Esophagus squamous epithelium (tissue), 4 donors: ENCODE results near the gene ZNF862.

ENCODE experiments used
- POLR2A ChIP-seq, 4 donors: fragments of 450-650 bp; IDR thresholded peaks; one replicate each; pipeline ENCODE4 v1.6.1; 2017; ENCODE audit warnings: antibody characterized with exemption in 4 of 4, mild to moderate bottlenecking in 4 of 4, moderate library complexity in 3 of 4
- TF ChIP-seq, protein P1 (sequence below), 6 experiments: fragments of 450-650 bp in 4 of 6; fragments of 200-600 bp in 2 of 6; sonication (generic) in 2 of 6; IDR thresholded peaks; one replicate each; pipeline ENCODE4 v1.5.1; 2016 to 2019; ENCODE audit warnings: antibody characterized with exemption in 6 of 6, mild to moderate bottlenecking in 4 of 6, moderate library complexity in 4 of 6

DNA sequence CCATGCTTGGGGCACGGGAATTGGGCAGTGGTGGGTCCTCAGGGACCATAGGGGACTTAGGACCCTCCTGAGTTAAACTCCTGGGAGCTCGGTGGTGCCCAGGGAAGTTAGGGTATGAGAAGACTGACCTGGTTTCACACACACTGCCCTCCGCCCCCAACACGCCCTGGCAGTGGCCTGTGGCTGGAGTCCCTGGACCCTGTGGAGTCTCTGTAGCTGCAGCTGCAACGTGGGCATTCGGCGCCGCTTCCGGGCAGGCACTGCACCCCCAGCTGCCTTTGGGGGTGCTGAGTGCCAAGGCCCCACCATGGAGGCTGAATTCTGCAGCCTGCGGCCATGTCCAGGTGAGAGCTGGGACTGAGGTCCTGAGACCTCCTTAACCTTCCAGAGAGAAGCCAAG is 29.9 kb upstream of the ZNF862 start:
- TF ChIP-seq POLR2A (IDR thresholded peaks at IDR 0.05), result no peak
- TF ChIP-seq, protein P1, sequence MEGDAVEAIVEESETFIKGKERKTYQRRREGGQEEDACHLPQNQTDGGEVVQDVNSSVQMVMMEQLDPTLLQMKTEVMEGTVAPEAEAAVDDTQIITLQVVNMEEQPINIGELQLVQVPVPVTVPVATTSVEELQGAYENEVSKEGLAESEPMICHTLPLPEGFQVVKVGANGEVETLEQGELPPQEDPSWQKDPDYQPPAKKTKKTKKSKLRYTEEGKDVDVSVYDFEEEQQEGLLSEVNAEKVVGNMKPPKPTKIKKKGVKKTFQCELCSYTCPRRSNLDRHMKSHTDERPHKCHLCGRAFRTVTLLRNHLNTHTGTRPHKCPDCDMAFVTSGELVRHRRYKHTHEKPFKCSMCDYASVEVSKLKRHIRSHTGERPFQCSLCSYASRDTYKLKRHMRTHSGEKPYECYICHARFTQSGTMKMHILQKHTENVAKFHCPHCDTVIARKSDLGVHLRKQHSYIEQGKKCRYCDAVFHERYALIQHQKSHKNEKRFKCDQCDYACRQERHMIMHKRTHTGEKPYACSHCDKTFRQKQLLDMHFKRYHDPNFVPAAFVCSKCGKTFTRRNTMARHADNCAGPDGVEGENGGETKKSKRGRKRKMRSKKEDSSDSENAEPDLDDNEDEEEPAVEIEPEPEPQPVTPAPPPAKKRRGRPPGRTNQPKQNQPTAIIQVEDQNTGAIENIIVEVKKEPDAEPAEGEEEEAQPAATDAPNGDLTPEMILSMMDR (IDR thresholded peaks at IDR 0.05), result no peak
